ENCODE results near the gene JMJD8.

GRCh38 chr16:714558-715476 is 30.7 kb upstream of the JMJD8 start, which contains the start of gene METRN:
- TF ChIP-seq ZNF514 (tag by site-specific recombination; IDR thresholded peaks at IDR 0.05) (no peak), ZFHX2 (tag by site-specific recombination; conservative IDR thresholded peaks at IDR 0.05) (no peak), ZSCAN18 (tag by site-specific recombination; IDR thresholded peaks at IDR 0.05) (no peak), ZNF561 (tag by site-specific recombination; IDR thresholded peaks at IDR 0.05; ENCODE audit: borderline replicate concordance) (peak; percentile 32; the same call in 1 of the 2 replicates), YY1 (tag by site-specific recombination; IDR thresholded peaks at IDR 0.05) (no peak), ZNF776 (tag by site-specific recombination; IDR thresholded peaks at IDR 0.05; ENCODE audit: borderline replicate concordance) (no peak), ZNF274 (IDR thresholded peaks at IDR 0.05; ENCODE audit: low read length) (no peak), ZNF274 (tag by site-specific recombination; IDR thresholded peaks at IDR 0.05; ENCODE audit: borderline replicate concordance) (no peak), ZNF433 (tag by site-specific recombination; IDR thresholded peaks at IDR 0.05; ENCODE audit: low read depth) (no peak), KLF1 (tag by site-specific recombination; IDR thresholded peaks at IDR 0.05) (0 out of 2 replicates have a peak, but pooled peaks have one; percentile 18)
- TF ChIP-seq, protein P1, sequence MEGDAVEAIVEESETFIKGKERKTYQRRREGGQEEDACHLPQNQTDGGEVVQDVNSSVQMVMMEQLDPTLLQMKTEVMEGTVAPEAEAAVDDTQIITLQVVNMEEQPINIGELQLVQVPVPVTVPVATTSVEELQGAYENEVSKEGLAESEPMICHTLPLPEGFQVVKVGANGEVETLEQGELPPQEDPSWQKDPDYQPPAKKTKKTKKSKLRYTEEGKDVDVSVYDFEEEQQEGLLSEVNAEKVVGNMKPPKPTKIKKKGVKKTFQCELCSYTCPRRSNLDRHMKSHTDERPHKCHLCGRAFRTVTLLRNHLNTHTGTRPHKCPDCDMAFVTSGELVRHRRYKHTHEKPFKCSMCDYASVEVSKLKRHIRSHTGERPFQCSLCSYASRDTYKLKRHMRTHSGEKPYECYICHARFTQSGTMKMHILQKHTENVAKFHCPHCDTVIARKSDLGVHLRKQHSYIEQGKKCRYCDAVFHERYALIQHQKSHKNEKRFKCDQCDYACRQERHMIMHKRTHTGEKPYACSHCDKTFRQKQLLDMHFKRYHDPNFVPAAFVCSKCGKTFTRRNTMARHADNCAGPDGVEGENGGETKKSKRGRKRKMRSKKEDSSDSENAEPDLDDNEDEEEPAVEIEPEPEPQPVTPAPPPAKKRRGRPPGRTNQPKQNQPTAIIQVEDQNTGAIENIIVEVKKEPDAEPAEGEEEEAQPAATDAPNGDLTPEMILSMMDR (tag by site-specific recombination; IDR thresholded peaks at IDR 0.05) = no peak

Data from HEK293 (cell line).